ENCODE results near the gene KRCC1. TPM values are rescaled to one million over a fixed set of nuclear protein-coding genes. Genes with fewer than 3 reads are reported as not detected.

The KRCC1 gene
- total RNA-seq, 6 donors from 2014 or later = 7.4 to 36.7 (median 18.3) TPM

GRCh38 chr2:88028931-88029330 is 26.7 kb downstream of the KRCC1 start:
- no peaks in the 10 kb centered on the region for H3K9me3 ChIP-seq
- H3K4me1 ChIP-seq = no peaks in the 10 kb centered on the region
- TF ChIP-seq POLR2A (IDR thresholded peaks at IDR 0.05) (no peak), EP300 (IDR thresholded peaks at IDR 0.05) (no peak), POLR2AphosphoS5 (IDR thresholded peaks at IDR 0.05) (no peak)
- TF ChIP-seq, protein P1, sequence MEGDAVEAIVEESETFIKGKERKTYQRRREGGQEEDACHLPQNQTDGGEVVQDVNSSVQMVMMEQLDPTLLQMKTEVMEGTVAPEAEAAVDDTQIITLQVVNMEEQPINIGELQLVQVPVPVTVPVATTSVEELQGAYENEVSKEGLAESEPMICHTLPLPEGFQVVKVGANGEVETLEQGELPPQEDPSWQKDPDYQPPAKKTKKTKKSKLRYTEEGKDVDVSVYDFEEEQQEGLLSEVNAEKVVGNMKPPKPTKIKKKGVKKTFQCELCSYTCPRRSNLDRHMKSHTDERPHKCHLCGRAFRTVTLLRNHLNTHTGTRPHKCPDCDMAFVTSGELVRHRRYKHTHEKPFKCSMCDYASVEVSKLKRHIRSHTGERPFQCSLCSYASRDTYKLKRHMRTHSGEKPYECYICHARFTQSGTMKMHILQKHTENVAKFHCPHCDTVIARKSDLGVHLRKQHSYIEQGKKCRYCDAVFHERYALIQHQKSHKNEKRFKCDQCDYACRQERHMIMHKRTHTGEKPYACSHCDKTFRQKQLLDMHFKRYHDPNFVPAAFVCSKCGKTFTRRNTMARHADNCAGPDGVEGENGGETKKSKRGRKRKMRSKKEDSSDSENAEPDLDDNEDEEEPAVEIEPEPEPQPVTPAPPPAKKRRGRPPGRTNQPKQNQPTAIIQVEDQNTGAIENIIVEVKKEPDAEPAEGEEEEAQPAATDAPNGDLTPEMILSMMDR (IDR thresholded peaks at IDR 0.05) = no peak
- peaks cover 5 to 68% (median 21%) of the 10 kb centered on the region in 4 donors for H3K36me3 ChIP-seq
- no peak overlapping the region for H3K4me3 ChIP-seq
- WGBS, 2 donors = 92 to 96% methylated on average over 4 of the region's 4 CpGs
- ATAC-seq (ENCODE audit: low FRiP score in 2 of 2) = no peak
- no peak overlapping the region for H3K27ac ChIP-seq
- no peak for DNase-seq
- no peaks in the 10 kb centered on the region for H3K27me3 ChIP-seq

DNA sequence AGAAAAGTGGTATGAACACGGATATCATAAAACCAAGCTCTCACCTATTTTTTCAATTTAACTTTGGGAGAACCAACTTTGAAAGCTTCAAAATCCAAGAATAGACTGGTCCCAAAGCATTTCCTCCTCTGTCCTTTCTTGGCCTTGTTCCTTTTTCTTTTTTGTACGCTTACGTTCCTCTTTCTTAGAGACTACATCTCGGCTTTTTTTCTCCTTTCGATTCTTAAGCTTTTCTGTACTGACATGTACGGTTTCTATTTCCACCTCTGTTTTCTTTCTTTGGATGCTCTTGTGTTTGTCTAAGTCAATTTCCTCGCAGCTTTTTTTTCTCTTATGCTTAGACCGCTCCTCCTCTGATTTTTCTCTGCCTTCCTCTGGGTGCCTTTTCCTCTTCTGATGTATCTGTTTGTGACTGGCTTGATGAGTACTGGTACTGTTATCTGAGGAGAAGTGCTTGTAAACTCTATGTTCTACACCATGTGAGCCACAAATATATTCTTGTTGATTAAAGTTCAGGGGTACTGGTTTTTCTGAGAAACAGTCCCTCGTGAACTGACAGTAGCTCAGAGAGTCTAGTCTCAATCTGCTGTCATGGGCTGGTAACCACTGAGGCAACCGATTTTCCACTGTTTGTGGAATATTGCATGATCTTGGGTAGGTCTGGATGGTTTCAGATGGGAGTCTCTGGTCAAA is 27.7 kb downstream of the KRCC1 start:
- Histone ChIP-seq H3K9me3 (no peaks in the 10 kb centered on the region), H3K27ac (peak overlapping the region in 1 of 4 donors; percentile 32), H3K4me1 (no peaks in the 10 kb centered on the region), H3K4me3 (no peak overlapping the region), H3K36me3 (peaks cover 5 to 58% (median 19%) of the 10 kb centered on the region in 4 donors), H3K27me3 (no peaks in the 10 kb centered on the region)
- TF ChIP-seq, protein P1 (IDR thresholded peaks at IDR 0.05) = no peak
- TF ChIP-seq POLR2AphosphoS5 (IDR thresholded peaks at IDR 0.05) (no peak), EP300 (IDR thresholded peaks at IDR 0.05) (no peak), POLR2A (IDR thresholded peaks at IDR 0.05) (no peak)
- 82 to 86% methylated on average over 10 of the region's 10 CpGs for WGBS, 2 donors
- ATAC-seq (ENCODE audit: low FRiP score in 2 of 2) = no peak
- no peak for DNase-seq

DNA sequence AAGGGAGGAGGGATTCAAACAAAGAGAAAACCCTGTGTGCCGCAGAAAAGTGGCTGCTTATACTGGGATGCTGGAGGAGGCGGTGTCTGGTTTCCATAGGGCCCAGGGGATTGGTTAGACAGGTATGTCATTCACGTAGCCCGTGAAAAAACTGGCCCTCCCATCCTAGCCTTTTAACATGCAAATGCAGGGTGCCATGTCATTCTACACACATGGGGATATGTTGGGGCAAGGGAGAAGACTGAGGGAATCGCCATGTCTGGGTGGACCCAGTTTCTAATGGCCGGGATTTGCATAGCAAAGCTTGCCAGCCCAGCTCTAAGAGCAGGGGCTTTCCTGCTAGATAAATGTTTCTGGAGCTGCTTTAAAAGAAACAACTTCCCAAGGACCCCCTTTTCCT is 31.1 kb downstream of the KRCC1 start:
- Histone ChIP-seq H3K27me3 (no peaks in the 10 kb centered on the region), H3K4me1 (no peaks in the 10 kb centered on the region), H3K9me3 (no peaks in the 10 kb centered on the region), H3K27ac (no peak overlapping the region), H3K36me3 (peaks cover 0 to 29% (median 12%) of the 10 kb centered on the region in 4 donors), H3K4me3 (no peak overlapping the region)
- 85 to 88% methylated on average over 6 of the region's 6 CpGs for WGBS, 2 donors
- DNase-seq (no peak), ATAC-seq (ENCODE audit: low FRiP score in 2 of 2) (no peak)
- TF ChIP-seq EP300 (IDR thresholded peaks at IDR 0.05) (no peak), POLR2AphosphoS5 (IDR thresholded peaks at IDR 0.05) (no peak), POLR2A (IDR thresholded peaks at IDR 0.05) (no peak)
- TF ChIP-seq, protein P1 (IDR thresholded peaks at IDR 0.05) = no peak

GRCh38 chr2:88022669-88022921 is 33.0 kb downstream of the KRCC1 start:
- Histone ChIP-seq H3K36me3 (peaks cover 0 to 10% (median under 1%) of the 10 kb centered on the region in 4 donors), H3K4me1 (peaks cover 0 to under 1% (median 0%) of the 10 kb centered on the region in 4 donors), H3K9me3 (no peaks in the 10 kb centered on the region), H3K4me3 (no peak overlapping the region), H3K27ac (peak overlapping the region in 1 of 4 donors; percentile 26), H3K27me3 (no peaks in the 10 kb centered on the region)
- ATAC-seq (ENCODE audit: low FRiP score in 2 of 2) (no peak), DNase-seq (peak in 1 of 2 donors; percentile 48)
- TF ChIP-seq, protein P1 (IDR thresholded peaks at IDR 0.05) = no peak
- no peak for TF ChIP-seq POLR2A (IDR thresholded peaks at IDR 0.05)
- no peak for TF ChIP-seq POLR2AphosphoS5 (IDR thresholded peaks at IDR 0.05)
- TF ChIP-seq EP300 (IDR thresholded peaks at IDR 0.05) = no peak
- 60 to 92% methylated on average over 5 of the region's 5 CpGs for WGBS, 2 donors

DNA sequence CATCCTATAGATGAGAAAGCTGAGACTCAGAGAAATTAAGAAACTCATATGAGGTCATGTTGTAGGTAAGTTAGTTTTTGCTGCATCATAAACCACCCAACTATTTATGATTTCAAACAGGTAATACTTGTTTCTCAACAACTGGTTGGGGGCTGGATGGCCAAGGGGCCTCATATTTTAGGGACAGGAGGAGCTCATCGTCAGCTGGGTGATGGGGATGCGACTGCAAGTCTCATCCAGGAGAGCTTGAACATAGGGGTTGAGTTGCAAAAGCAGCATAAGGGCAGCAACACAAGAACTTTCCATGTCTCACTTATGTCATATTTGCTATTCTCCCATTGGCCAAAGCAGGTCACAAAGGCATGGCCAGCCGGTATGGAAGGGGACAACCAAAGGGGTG is 35.6 kb downstream of the KRCC1 start:
- Histone ChIP-seq H3K36me3 (no peaks in the 10 kb centered on the region), H3K9me3 (no peaks in the 10 kb centered on the region), H3K4me1 (peaks cover 0 to 11% (median 1%) of the 10 kb centered on the region in 4 donors), H3K27me3 (no peaks in the 10 kb centered on the region), H3K27ac (no peak overlapping the region), H3K4me3 (no peak overlapping the region)
- ATAC-seq (ENCODE audit: low FRiP score in 2 of 2) = no peak
- WGBS, 2 donors = 77 to 91% methylated on average over 3 of the region's 3 CpGs
- TF ChIP-seq POLR2A (IDR thresholded peaks at IDR 0.05) = no peak
- TF ChIP-seq EP300 (IDR thresholded peaks at IDR 0.05) = no peak
- no peak for TF ChIP-seq POLR2AphosphoS5 (IDR thresholded peaks at IDR 0.05)
- TF ChIP-seq, protein P1 (IDR thresholded peaks at IDR 0.05) = no peak
- no peak for DNase-seq
